ENCODE results near the gene PADI6. TPM values are rescaled to one million over a fixed set of nuclear protein-coding genes. Genes with fewer than 3 reads are reported as not detected.

PADI6 gene
- total and polyA plus RNA-seq, 5 experiments from 2014 or later: not detected

DNA sequence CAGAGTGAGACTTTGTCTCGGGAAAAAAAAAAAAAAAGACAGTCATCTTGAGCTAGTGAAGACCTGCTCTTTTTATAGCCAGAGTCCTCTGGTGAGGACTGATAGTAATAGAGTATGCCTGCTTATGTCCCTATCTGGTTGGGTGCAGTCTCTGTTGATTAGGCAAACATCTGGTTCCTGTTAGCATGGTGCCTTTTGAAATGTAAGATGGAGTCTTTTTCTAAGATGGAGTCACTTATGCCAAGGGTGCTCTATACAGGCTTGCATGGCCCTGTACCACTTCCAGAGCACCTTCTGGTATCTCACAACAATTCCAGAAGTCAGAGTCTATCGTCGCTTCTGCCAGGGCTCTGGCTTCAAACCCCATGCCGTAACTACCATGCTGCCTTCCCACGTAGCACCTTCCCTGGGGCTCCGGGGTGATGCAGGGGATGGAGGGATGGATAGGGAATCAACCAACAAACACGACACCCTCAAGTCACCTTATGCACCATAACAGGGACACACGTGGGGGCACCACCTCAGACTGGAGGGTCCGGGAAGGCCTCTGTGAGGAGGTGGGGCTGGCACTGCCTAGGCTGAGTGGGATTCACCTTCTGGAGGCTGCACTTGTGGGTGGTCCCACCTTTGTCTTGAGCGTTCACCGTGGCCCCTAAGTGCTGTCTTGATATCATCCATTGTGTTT is 11.6 kb upstream of the PADI6 start:
- H3K4me1 Mint-ChIP-seq: peaks cover 16 to 29% (median 19%) of the 10 kb centered on the region in 4 donors
- ATAC-seq (no peak), DNase-seq (no peak)
- peaks cover 6 to 21% (median 8%) of the 10 kb centered on the region in 3 donors for H3K36me3 Mint-ChIP-seq
- H3K27ac Mint-ChIP-seq: peak overlapping the region in 1 of 10 donors; percentile 50
- no peak overlapping the region for H3K4me3 Mint-ChIP-seq
- no peaks in the 10 kb centered on the region for H3K9me3 Mint-ChIP-seq
- peaks cover 0 to 1% (median 0%) of the 10 kb centered on the region in 5 donors for H3K27me3 Mint-ChIP-seq
- POLR2A ChIA-PET: no interaction called here

DNA sequence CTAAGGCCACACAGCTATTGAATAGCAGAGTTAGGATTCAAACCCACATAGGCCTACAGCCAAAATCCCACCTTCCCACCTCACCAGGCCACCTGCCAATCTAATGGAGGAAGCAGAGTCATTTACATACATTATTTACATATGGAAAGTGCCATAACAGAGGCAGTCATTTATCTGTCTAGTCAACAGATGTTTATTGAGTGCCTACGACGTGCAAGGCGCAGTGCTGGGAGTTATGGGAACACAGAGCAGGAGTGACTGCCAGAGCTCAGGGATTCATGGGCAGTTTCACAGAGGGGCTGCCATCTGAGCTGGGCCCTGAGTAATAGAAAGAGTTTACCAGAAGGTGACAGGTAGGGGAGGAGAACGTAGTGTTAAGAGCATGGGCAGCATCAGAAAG is 10.3 kb upstream of the PADI6 start:
- no peak for ATAC-seq
- peak overlapping the region in 6 of 10 donors; percentile 14 to 43 (median 38) for H3K27ac Mint-ChIP-seq
- DNase-seq: no peak
- peaks cover 6 to 19% (median 8%) of the 10 kb centered on the region in 3 donors for H3K36me3 Mint-ChIP-seq
- H3K9me3 Mint-ChIP-seq: no peaks in the 10 kb centered on the region
- peaks cover 4 to 17% (median 8%) of the 10 kb centered on the region in 4 donors for H3K4me1 Mint-ChIP-seq
- no peak overlapping the region for H3K4me3 Mint-ChIP-seq
- H3K27me3 Mint-ChIP-seq: peaks cover 0 to 6% (median 1%) of the 10 kb centered on the region in 5 donors
- POLR2A ChIA-PET: no interaction called here

DNA sequence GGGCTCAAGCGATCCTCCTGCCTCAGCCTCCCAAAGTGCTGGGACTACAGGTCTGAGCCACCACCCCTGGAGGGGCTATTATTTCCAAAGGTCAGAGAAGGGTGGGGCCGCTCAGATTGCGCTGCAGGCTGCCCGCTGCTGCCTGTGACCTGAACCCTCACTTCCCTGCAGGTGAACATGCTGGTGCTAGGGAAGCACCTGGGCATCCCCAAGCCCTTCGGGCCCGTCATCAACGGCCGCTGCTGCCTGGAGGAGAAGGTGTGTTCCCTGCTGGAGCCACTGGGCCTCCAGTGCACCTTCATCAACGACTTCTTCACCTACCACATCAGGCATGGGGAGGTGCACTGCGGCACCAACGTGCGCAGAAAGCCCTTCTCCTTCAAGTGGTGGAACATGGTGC is 8.6 kb upstream of the PADI6 start:
- peak overlapping the region in 1 of 10 donors; percentile 27 for H3K27ac Mint-ChIP-seq
- H3K4me3 Mint-ChIP-seq: no peak overlapping the region
- POLR2A ChIA-PET: no interaction called here
- H3K36me3 Mint-ChIP-seq: peaks cover 6 to 14% (median 8%) of the 10 kb centered on the region in 3 donors
- no peaks in the 10 kb centered on the region for H3K9me3 Mint-ChIP-seq
- peaks cover 1 to 14% (median 5%) of the 10 kb centered on the region in 5 donors for H3K27me3 Mint-ChIP-seq
- H3K4me1 Mint-ChIP-seq: peaks cover 0 to 9% (median 4%) of the 10 kb centered on the region in 4 donors
- ATAC-seq (no peak), DNase-seq (no peak)

DNA sequence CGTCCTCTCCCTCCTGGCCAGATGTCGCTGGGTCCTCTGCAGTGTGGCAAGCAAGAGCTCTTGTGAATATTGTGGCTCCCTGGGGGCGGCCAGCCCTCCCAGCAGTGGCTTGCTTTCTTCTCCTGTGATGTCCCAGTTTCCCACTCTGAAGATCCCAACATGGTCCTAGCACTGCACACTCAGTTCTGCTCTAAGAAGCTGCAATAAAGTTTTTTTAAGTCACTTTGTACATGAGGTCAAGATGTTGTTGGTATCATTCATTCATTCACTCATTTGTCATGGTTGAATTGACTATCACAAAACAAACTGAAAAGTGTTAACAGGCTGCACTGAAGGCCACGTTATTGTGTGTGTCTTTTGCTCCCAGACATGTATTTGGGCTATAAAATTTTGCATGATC is 8.2 kb upstream of the PADI6 start:
- no peak for DNase-seq
- Mint-ChIP-seq H3K27ac (peak overlapping the region in 2 of 10 donors; percentile 27 to 39), H3K4me1 (peaks cover 0 to 7% (median 3%) of the 10 kb centered on the region in 4 donors), H3K4me3 (no peak overlapping the region), H3K27me3 (peaks cover 1 to 14% (median 5%) of the 10 kb centered on the region in 5 donors), H3K36me3 (peaks cover 6 to 11% (median 6%) of the 10 kb centered on the region in 3 donors), H3K9me3 (no peaks in the 10 kb centered on the region)
- ATAC-seq: no peak
- POLR2A ChIA-PET: no interaction called here

DNA sequence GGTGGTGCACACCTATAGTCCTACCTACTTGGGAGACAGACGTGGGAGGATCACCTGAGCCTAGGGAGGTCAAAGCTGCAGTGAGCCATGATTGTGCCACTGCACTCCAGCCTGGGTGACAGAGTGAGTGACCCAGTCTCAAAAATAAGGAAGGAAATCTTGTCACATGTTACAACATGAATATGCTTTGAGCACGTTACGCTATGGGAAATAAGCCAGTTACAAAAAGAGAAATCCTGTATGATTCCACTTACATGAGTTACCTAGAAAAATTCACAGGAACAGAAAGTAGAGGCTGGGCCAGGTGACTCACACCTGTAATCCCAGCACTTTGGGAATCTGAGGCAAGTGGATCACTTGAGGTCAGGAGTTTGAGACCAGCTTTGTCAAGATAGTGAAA is 6.7 kb upstream of the PADI6 start:
- Mint-ChIP-seq H3K36me3 (peaks cover 0 to 6% (median 6%) of the 10 kb centered on the region in 3 donors), H3K4me1 (peaks cover 0 to 7% (median 1%) of the 10 kb centered on the region in 4 donors), H3K4me3 (no peak overlapping the region), H3K9me3 (no peaks in the 10 kb centered on the region), H3K27ac (peak overlapping the region in 1 of 10 donors; percentile 24), H3K27me3 (peaks cover 1 to 14% (median 5%) of the 10 kb centered on the region in 5 donors)
- POLR2A ChIA-PET: no interaction called here
- DNase-seq: no peak
- no peak for ATAC-seq

DNA sequence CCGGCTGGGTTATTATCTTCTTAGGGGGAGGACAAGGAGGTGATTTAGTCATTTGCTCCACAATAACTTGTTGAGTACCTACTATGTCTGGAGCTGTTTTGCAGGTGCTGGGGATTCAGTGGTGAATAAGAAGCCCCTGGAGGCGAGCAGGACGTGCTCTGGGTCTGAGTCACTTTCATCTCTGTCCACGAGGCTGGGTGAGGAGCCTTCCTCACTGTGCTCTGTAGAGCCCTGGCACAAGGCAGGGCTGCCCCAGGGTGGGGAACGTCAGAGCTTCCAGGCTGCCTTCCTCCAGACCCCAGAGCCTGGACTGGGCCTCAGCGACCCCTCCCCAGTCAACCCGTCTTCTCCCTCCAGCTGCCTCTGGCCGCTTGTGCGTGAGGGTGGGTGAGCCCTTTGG is 2.5 kb upstream of the PADI6 start:
- no peak overlapping the region for H3K27ac Mint-ChIP-seq
- no peaks in the 10 kb centered on the region for H3K36me3 Mint-ChIP-seq
- H3K27me3 Mint-ChIP-seq: peaks cover 1 to 14% (median 5%) of the 10 kb centered on the region in 5 donors
- no peaks in the 10 kb centered on the region for H3K9me3 Mint-ChIP-seq
- no peaks in the 10 kb centered on the region for H3K4me1 Mint-ChIP-seq
- H3K4me3 Mint-ChIP-seq: no peak overlapping the region
- ATAC-seq (no peak), DNase-seq (no peak)
- POLR2A ChIA-PET: interaction anchor here (0.8 kb wide), 1 partner anchor 13 kb away, joined by 9 read pairs; no protein-coding TSS in a partner anchor

DNA sequence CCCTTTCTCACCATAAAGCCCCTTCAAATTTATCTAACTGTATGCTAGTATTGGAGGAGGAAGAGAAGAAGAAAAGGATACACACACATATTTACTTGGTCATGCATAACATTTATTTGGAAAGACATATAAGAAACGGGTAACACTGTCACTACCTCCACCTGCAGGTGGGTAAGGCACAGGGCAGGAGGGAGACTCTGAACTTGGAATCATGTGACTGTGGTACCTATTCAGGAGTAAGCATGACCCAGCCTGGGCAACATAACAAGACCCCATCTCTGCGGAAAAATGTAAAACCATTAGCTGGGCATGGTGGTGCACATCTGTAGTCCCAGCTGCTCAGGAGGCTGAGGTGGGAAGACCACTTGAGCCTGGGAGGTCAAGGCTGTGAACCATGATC is 1.4 kb upstream of the PADI6 start:
- DNase-seq (peak in 2 of 10 donors; percentile 5 to 11), ATAC-seq (peak in 1 of 2 donors; percentile 62)
- no peaks in the 10 kb centered on the region for H3K9me3 Mint-ChIP-seq
- peaks cover 1 to 14% (median 5%) of the 10 kb centered on the region in 5 donors for H3K27me3 Mint-ChIP-seq
- POLR2A ChIA-PET: no interaction called here
- H3K36me3 Mint-ChIP-seq: no peaks in the 10 kb centered on the region
- no peak overlapping the region for H3K4me3 Mint-ChIP-seq
- H3K4me1 Mint-ChIP-seq: no peaks in the 10 kb centered on the region
- H3K27ac Mint-ChIP-seq: no peak overlapping the region

DNA sequence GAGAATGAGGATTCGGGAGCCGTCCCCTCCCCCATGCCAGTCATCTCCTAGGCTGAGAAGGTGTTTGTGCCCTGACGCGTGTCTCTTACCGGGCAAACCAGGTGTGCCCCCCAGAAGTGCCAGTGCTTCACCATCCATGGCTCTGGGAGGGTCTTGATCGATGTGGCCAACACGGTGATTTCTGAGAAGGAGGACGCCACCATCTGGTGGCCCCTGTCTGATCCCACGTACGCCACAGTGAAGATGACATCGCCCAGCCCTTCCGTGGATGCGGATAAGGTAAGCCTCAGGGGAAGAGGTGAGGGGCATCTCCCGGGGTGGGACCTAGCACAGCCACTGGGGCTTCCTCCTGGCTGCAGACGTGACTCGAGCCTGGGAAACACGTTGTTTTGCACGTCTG is 959 bp downstream of the PADI6 start:
- DNase-seq (no peak), ATAC-seq (no peak)
- Mint-ChIP-seq H3K4me3 (no peak overlapping the region), H3K36me3 (no peaks in the 10 kb centered on the region), H3K27me3 (peaks cover 2 to 10% (median 6%) of the 10 kb centered on the region in 5 donors), H3K27ac (no peak overlapping the region), H3K4me1 (peaks cover 0 to 1% (median 0%) of the 10 kb centered on the region in 4 donors), H3K9me3 (no peaks in the 10 kb centered on the region)
- POLR2A ChIA-PET: no interaction called here

DNA sequence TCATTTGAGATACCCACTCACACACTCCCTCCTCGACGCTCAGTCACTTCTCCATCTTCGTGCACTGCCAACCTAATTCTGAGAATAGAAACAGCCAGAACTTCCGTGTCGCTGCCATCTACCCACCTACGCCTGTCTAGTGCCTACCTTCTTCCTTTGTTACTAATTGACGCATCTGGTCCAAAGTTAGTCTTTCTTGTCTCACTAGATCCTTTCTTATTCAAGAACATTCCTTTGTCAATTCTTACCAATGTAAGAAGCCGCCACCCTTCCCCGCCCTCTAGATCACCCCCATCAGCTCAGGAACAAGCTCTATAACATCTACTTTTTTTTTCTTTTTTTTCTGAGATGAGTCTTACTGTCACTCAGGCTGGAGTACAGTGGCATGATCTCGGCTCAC is 3.7 kb downstream of the PADI6 start:
- POLR2A ChIA-PET: no interaction called here
- H3K27ac Mint-ChIP-seq: no peak overlapping the region
- no peak for ATAC-seq
- no peak for DNase-seq
- H3K36me3 Mint-ChIP-seq: no peaks in the 10 kb centered on the region
- peaks cover 3 to 11% (median 8%) of the 10 kb centered on the region in 5 donors for H3K27me3 Mint-ChIP-seq
- H3K9me3 Mint-ChIP-seq: no peaks in the 10 kb centered on the region
- peaks cover 0 to 2% (median 0%) of the 10 kb centered on the region in 4 donors for H3K4me1 Mint-ChIP-seq
- H3K4me3 Mint-ChIP-seq: no peak overlapping the region

DNA sequence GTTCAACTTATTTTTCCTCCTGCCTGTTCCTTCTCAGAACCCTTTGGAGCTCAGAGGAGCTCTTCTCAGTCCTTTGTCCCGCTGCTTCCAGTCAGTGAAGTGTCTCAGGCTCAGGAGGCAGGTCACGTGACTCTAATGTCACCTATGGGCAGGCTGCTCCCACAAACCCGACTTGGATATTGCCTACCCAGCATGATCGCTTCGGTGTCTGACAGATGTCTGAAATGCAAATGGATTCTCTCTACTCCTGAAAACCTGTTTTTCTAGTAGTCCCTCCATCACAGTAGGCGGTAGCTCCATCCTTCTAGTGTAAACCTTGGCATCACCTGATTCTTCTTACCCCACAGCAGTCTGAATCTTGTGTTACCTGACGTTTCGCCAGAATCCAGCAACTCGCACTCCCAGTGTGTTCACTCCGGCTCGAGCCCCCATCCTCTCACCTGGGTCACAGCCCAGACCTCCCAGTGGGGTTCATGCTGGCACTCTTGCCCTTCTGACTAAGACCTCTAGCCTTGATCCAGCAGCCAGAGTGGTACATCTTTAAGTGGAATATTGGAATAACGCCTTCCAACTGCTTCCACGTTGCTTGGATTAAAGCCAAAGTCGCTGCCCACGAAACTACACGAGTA is 5.4 kb downstream of the PADI6 start:
- Mint-ChIP-seq H3K36me3 (no peaks in the 10 kb centered on the region), H3K9me3 (no peaks in the 10 kb centered on the region), H3K4me3 (no peak overlapping the region), H3K4me1 (peaks cover 0 to 2% (median 0%) of the 10 kb centered on the region in 4 donors), H3K27ac (no peak overlapping the region), H3K27me3 (peaks cover 2 to 11% (median 9%) of the 10 kb centered on the region in 5 donors)
- ATAC-seq: no peak
- DNase-seq: no peak
- POLR2A ChIA-PET: no interaction called here

DNA sequence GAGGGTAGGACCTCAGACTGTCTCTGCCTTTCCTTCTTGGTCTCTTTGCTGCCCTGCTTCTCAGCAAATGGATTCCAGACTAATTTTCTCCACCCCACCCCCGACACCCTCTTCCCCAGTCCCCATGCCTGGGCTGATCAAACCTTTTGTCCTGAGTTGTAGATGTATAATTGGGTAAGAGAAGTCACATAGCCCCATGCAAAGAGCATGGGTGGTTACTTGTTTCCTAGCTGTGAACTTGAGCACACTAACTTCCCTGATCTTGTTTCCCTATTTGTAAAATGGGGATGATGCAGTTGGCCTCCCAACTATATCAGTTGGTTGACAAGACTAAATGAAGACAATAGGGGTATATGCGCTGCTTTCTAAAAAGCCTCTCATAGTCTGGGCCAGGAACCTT is 9.2 kb downstream of the PADI6 start:
- ATAC-seq (no peak), DNase-seq (no peak)
- Mint-ChIP-seq H3K9me3 (no peaks in the 10 kb centered on the region), H3K27ac (no peak overlapping the region), H3K4me3 (no peak overlapping the region), H3K27me3 (peaks cover 2 to 11% (median 9%) of the 10 kb centered on the region in 5 donors), H3K4me1 (peaks cover 0 to 2% (median 0%) of the 10 kb centered on the region in 4 donors), H3K36me3 (no peaks in the 10 kb centered on the region)
- POLR2A ChIA-PET: no interaction called here

DNA sequence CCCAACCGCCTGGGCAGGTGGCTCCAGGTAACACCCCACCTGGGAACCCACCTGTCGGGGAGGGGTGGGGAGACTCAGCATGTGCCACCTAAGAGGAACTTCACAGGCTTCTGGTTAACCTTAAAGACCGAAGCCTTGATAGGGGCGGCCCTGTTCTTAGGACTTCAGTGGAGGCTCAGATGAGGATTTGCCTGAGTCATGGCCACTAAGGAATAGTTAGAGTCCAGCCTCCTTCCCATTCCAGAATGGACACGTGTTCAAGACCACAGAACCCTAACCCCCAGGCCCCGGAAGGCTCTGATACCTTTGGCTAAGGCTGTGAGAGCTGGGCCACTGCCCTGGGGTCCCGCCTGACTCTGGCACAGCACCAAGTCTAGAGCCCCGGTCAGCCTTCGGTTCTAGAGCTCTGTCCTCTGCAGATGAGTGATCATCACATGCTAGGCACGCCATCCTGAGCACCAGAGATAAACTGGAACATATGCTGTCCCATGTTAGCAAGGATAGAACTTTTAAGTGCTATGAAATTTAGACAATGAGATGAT is 20.3 kb downstream of the PADI6 start:
- Mint-ChIP-seq H3K27ac (no peak overlapping the region), H3K4me1 (peaks cover 0 to 8% (median 1%) of the 10 kb centered on the region in 4 donors), H3K27me3 (peaks cover 0 to 1% (median 0%) of the 10 kb centered on the region in 5 donors), H3K9me3 (no peaks in the 10 kb centered on the region), H3K36me3 (no peaks in the 10 kb centered on the region), H3K4me3 (no peak overlapping the region)
- POLR2A ChIA-PET: no interaction called here
- ATAC-seq (no peak), DNase-seq (no peak)

DNA sequence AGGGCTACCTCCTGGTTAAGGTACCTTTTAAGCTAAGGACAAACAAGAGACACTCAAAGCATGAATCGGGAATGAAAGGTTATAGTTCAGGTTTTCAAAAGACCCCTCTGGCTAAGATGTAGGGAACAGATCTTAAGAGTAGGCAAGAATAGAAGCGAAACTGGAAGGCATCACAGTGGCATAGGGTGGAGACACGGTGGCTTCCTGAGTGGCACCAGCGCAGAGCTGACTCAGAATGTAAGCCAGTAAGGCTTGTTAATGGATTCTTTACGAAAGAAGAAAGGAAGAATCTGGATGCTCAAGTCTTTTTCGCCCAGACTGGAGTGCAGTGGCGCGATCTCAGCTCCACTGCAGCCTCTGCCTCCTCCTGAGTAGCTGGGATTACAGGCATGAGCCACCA is 21.2 kb downstream of the PADI6 start:
- no peak for ATAC-seq

More for the DNA sequence above, 21.2 kb downstream of the PADI6 start:
- H3K9me3 Mint-ChIP-seq: no peaks in the 10 kb centered on the region
- no peak for DNase-seq
- H3K27ac Mint-ChIP-seq: no peak overlapping the region
- H3K27me3 Mint-ChIP-seq: peaks cover 0 to 1% (median 0%) of the 10 kb centered on the region in 5 donors
- H3K4me3 Mint-ChIP-seq: no peak overlapping the region
- peaks cover 0 to 8% (median 1%) of the 10 kb centered on the region in 4 donors for H3K4me1 Mint-ChIP-seq
- POLR2A ChIA-PET: no interaction called here
- no peaks in the 10 kb centered on the region for H3K36me3 Mint-ChIP-seq

Measured in naive thymus-derived CD8-positive, alpha-beta T cell (primary cell).